Measurements from ENCODE around the gene ZYX. TPM values are rescaled to one million over a fixed set of nuclear protein-coding genes. Genes with fewer than 3 reads are reported as not detected.

The ZYX gene
- total RNA-seq, 3 donors from 2014 or later = 60.2 to 61.0 (median 60.4) TPM

DNA sequence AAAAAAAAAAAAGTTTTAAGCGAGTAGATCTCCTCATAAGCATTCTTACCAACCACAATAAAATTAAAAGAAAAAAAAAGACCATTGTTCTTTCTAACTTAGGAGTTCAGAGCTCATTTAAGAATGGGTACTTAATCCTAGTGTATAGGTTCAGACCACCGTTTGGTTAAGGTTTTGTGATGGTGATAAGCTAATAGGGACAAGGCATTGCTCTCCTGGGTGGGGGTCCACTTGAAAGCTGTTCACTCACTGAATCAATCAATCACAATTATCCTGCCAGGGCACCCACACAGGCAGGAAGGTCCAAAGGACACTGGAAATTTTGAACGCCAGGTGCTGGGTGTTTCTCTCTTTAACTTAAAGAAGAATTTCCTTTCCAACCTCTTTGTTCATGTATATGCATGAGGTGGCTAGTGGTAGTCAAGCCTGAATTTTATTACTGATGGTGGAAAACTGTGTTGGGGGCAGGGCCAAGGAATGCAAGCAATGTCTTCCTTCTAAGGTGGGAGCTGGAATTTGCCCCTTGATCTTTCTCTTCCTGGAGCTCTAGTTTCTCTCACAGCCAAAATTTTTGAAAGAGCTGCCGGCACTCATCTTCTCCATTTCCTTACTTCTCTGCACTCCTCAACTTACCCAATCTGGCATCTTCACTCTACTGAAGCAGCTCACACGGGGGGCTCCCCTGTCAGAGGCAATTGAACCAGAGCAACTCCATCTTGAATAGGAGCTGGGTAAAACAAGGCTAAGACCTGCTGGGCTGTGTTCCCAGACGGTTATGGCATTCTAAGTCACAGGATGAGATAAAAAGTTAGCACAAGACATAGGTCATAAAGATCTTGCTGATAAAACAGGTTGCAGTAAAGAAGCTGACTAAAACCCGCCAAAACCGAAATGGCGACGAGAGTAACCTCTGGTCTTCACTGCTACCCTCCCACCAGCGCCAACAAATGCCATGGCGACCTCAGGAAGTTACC, 11.2 kb upstream of the ZYX start:
- no peak for DNase-seq (ENCODE audit: low spot score in 2 of 2)
- no peak overlapping the region for H3K4me3 ChIP-seq
- H3K27ac ChIP-seq = no peak overlapping the region
- H3K9me3 ChIP-seq = no peaks in the 10 kb centered on the region
- H3K27me3 ChIP-seq = no peaks in the 10 kb centered on the region
- intact Hi-C loops (cut with DNase I; ENCODE audit: low total_unique reads) = no loop called here
- no peak for TF ChIP-seq POLR2AphosphoS5 (IDR thresholded peaks at IDR 0.05)
- TF ChIP-seq POLR2A (IDR thresholded peaks at IDR 0.05) = no peak
- TF ChIP-seq, protein P1, sequence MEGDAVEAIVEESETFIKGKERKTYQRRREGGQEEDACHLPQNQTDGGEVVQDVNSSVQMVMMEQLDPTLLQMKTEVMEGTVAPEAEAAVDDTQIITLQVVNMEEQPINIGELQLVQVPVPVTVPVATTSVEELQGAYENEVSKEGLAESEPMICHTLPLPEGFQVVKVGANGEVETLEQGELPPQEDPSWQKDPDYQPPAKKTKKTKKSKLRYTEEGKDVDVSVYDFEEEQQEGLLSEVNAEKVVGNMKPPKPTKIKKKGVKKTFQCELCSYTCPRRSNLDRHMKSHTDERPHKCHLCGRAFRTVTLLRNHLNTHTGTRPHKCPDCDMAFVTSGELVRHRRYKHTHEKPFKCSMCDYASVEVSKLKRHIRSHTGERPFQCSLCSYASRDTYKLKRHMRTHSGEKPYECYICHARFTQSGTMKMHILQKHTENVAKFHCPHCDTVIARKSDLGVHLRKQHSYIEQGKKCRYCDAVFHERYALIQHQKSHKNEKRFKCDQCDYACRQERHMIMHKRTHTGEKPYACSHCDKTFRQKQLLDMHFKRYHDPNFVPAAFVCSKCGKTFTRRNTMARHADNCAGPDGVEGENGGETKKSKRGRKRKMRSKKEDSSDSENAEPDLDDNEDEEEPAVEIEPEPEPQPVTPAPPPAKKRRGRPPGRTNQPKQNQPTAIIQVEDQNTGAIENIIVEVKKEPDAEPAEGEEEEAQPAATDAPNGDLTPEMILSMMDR (IDR thresholded peaks at IDR 0.05) = no peak
- no peaks in the 10 kb centered on the region for H3K36me3 ChIP-seq
- H3K4me1 ChIP-seq = no peaks in the 10 kb centered on the region

DNA sequence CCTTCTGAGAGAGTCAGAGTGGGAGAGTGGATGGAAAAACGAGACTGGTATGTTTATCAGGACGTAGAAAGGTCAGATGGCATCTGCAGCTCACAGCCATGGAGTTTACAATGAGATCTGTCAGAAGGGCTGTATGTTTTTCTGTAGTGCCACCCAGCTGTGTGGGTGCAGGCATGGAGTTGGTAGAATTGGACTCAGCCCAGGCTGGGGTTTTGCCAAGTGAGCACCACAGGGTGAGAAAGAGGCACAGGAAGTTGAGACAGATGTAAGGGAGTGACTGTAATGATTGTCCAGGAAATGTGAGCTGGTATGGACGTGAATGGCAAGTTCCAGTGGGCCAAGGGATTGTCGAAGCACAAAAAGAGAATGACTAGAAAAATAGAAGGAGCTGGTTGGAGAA, 9.1 kb upstream of the ZYX start:
- no peak for DNase-seq (ENCODE audit: low spot score in 2 of 2)
- Histone ChIP-seq H3K9me3 (no peaks in the 10 kb centered on the region), H3K27ac (no peak overlapping the region), H3K4me3 (no peak overlapping the region), H3K27me3 (no peaks in the 10 kb centered on the region), H3K4me1 (no peaks in the 10 kb centered on the region), H3K36me3 (no peaks in the 10 kb centered on the region)
- intact Hi-C loops (cut with DNase I; ENCODE audit: low total_unique reads) = no loop called here
- TF ChIP-seq, protein P1 (IDR thresholded peaks at IDR 0.05) = no peak
- no peak for TF ChIP-seq POLR2AphosphoS5 (IDR thresholded peaks at IDR 0.05)
- no peak for TF ChIP-seq POLR2A (IDR thresholded peaks at IDR 0.05)

DNA sequence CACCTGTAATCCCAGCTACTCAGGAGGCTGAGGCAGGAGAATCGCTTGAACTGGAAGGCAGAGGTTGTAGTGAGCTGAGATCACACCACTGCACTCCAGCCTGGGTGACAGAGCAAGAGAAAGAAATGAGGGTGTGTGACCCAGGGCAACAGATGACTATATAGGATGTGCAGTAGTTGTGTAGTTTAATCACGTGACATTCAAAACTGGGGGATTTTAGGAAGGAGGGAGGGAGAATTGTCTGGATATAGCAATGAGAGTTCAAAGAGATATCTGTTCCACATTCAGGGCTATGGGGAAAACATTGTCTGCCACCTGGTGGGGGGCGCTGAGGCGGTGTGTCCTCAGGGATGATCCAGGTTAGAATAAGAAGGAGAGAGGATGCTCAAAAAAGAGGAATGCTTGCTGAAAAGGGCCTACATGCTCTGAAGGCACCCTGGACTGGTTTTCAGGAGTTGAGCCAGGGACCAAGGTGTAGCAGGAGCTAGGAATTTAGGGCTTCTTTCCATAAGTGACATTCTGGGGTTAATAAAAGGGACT, 7.8 kb upstream of the ZYX start:
- DNase-seq (ENCODE audit: low spot score in 2 of 2) = no peak
- no peak overlapping the region for H3K4me3 ChIP-seq
- H3K36me3 ChIP-seq = no peaks in the 10 kb centered on the region
- no peaks in the 10 kb centered on the region for H3K9me3 ChIP-seq
- H3K27me3 ChIP-seq = no peaks in the 10 kb centered on the region
- no peak overlapping the region for H3K27ac ChIP-seq
- H3K4me1 ChIP-seq = no peaks in the 10 kb centered on the region
- TF ChIP-seq, protein P1 (IDR thresholded peaks at IDR 0.05) = no peak
- TF ChIP-seq POLR2AphosphoS5 (IDR thresholded peaks at IDR 0.05) = no peak
- TF ChIP-seq POLR2A (IDR thresholded peaks at IDR 0.05) = no peak
- intact Hi-C loops (cut with DNase I; ENCODE audit: low total_unique reads) = no loop called here

DNA sequence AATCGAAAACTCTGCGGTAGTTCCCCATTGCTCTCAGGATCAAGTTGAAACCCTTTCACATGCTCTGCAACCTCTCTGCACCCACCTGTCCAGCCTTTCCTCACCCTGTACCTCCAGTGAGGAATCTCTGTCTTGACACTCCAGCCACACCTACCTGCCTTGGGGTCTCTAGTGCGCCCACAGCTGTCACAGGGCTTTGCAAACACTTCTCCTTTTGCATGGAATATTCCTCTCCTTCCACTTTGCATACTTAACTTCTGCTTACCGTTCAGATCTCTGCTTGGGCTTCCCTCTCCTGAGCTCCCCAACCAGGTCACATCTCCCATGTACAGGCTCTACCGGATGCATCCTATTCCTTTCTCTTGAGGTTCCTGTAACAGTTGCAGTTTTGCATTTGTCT, 6.6 kb upstream of the ZYX start:
- Histone ChIP-seq H3K4me1 (no peaks in the 10 kb centered on the region), H3K27ac (no peak overlapping the region), H3K27me3 (no peaks in the 10 kb centered on the region), H3K4me3 (no peak overlapping the region), H3K9me3 (no peaks in the 10 kb centered on the region), H3K36me3 (no peaks in the 10 kb centered on the region)
- intact Hi-C loops (cut with DNase I; ENCODE audit: low total_unique reads) = no loop called here
- TF ChIP-seq POLR2AphosphoS5 (IDR thresholded peaks at IDR 0.05) (no peak), POLR2A (IDR thresholded peaks at IDR 0.05) (no peak)
- TF ChIP-seq, protein P1 (IDR thresholded peaks at IDR 0.05) = no peak
- DNase-seq (ENCODE audit: low spot score in 2 of 2) = no peak
